GM18861 (cell line): ENCODE data around the gene DHX9.

ENCODE experiments used
- ATAC-seq: cut with Tn5 transposase; IDR thresholded peaks from one replicate; pipeline ENCODE4 v1.9.1; 2021; ENCODE audit not compliant: unreplicated experiment

DHX9 gene

DNA sequence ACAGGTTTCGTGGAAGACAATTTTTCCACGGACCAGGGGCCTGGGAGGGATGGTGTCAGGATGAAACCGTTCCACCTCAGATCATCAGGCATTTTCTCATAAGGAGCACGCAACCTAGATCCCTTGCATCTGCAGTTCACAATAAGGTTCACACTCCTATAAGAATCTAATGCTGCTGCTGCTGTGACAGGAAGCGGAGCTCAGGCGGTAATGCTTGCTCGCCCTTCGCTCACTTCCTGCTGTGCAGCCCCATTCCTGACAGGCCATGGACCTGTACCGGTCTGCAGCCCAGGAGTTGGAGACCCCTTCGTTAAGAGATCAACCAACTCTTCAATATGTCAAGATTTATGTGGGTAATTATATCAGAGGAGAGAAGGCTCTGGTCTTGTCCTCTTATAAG is 3.3 kb upstream of the DHX9 start:
- ATAC-seq, result no peak

DNA sequence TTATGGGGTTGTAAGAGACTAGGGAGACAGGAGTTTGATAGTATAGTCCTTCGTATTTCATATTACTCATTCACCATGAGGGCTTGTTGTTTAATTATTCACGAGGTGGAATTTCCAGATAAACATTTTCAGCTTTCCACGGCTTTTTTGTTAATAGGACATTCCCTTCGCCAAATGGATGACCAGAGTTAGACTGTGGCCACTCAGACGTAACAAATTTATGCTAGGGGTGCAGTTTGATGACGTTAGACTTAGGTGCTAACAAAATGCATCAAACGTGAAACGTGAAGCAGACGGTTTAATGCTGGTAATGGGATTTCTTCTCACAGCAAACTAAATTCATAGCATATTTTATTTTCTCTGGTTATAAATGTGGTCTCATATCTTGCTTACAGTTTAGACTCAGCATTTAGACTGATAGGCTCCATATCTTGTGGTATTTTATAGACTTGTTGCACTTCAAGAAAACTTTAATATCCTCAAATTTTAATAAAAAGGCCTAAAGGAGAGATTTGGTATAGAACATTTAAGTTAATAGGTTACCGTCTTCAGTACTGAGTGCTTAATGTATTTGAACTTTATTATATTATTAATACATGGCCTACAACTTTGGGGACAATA is 2.3 kb downstream of the DHX9 start:
- no peak for ATAC-seq

- no peak for ATAC-seq
These were observed 3.1 kb downstream of the DHX9 start for GRCh38 chr1:182842265-182842664.

GRCh38 chr1:182845379-182845778 is 6.2 kb downstream of the DHX9 start:
- ATAC-seq, result no peak

DNA sequence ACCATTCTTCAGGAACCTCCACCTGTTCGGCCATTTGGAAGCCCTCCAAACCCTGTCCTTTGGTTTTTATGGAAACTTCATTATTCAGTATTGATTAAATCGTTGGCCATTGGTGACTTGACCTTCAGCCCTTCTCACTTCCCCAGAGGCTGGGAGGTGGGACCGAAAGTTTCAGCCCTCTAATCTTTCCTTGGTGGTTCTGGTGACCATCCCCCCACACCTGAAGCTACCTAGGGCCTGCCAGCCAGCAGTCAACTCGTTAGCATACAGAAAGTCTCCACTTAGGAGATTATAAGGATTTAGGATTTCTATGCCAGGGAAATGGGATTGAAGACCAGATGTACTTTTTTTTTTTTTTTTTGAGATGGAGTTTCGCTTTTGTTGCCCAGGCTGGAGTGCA is 6.7 kb downstream of the DHX9 start:
- ATAC-seq, result no peak

DNA sequence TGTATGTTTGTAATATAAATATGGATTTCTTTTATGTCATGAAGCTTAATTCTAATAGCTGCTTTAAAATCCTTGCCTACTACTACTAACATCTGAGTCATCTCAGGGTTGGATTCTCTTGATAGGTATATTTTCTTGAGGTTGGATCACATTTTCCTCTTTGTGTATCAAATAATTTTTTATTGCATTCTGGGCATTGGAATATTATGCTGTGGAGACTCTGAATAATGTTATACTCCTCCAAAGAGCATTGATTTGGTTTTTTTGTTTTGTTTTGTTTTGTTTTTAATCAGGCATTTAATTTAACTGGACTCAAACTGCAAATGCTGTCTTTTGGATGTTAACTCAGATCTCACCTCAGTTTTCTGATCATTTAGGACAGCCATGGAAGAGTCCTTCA is 8.0 kb downstream of the DHX9 start:
- ATAC-seq, result no peak

- ATAC-seq, result no peak
These were observed 9.6 kb downstream of the DHX9 start for GRCh38 chr1:182848736-182849135.

DNA sequence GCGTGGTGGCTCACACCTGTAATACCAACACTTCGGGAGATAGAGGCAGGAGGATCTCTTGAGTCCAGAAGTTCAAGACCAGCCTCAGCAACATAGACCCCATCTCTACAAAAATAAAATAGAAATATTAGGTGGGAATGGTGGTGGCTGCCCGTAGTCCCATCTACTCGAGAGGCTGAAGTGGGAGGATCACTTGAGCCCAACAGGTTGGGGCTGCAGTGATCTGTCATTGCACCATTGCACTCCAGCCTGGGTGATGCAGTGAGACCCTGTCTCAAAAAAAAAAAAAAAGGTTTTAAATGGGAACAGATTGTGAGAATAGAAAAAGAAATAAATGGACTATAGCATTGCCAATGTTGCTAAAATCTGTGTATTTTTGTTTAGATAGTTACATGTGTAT is 11.2 kb downstream of the DHX9 start:
- no peak for ATAC-seq

DNA sequence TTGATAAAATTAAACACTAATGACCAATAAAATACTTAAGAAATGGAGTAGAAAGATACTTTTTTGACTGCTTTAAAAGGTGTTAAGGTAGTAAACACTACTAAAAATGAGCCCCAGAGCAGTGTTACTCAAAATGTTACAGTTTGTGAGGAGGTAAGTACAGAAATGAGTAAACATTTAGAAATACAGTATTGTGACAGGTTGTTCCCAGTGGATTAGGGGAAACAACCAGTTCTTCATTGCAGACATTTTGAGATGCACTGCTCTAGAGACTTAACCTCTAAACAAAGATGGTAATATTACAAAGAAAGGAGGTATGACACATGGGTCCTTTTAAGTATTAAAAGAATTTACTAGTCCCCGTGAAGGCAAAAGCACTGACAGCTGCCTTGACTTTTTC is 12.7 kb downstream of the DHX9 start:
- ATAC-seq, result no peak

- ATAC-seq, result no peak
These were observed 16.8 kb downstream of the DHX9 start for GRCh38 chr1:182855911-182856310.

GRCh38 chr1:182857212-182857611 is 18.1 kb downstream of the DHX9 start:
- ATAC-seq, result no peak

- ATAC-seq, result no peak
These were observed 21.5 kb downstream of the DHX9 start for GRCh38 chr1:182860658-182861057.

DNA sequence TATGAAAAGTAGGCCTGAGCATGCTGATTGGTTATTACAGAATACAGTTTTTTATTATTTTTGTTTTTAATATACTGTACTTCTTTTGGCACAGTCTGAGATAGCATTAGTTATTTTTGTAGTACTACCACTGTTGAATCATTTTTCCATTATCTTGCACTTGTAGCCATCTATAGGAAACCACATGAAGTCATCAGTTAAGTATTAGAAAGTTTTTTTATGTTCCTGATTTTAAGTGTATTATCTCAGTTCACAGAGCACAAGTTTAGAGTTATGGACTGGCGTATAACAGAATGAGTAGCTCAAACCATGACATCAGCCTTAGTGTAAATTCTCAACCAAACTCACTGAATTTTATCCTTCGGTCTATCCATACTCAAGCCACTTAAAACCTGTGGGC is 22.8 kb downstream of the DHX9 start:
- no peak for ATAC-seq

DNA sequence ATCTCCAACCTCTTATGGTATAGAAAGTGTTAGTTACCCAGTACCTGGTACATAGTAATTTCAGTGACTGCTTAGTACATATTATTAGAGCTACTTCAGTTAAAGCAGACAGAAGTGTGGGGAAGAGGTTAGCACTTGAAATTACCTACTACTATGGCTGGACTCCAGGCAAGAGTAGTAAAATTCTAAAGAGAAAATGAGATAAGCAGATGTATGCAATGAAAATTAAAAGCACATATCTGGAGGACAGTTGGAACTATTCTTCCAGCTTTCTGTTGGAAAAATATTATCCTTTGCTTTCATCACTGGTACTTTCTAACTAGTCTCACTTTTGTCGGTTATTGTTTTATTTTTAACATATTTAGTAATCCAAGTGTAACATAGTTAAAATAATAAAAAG is 23.7 kb downstream of the DHX9 start:
- ATAC-seq, result no peak

DNA sequence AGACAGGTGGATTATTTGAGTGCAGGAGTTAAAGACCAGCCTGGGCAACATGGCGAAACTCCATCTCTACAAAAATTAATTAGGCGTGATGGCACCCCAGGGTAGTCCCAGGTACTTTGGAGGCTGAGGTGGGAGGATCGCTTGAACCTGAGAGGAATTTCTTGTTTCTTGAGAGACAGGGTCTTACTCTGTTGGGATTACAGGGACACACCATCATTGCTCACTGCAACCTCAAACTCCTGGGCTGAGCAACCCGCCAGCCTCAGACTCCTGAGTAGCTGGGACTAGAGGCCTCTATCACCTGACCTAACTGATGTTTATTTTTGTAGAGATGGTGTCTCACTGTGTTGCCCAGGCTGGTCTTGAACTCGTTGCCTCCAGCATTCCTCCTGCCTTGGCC is 24.8 kb downstream of the DHX9 start:
- ATAC-seq, result no peak

GRCh38 chr1:182867861-182868260 is 28.7 kb downstream of the DHX9 start:
- ATAC-seq, result no peak

DNA sequence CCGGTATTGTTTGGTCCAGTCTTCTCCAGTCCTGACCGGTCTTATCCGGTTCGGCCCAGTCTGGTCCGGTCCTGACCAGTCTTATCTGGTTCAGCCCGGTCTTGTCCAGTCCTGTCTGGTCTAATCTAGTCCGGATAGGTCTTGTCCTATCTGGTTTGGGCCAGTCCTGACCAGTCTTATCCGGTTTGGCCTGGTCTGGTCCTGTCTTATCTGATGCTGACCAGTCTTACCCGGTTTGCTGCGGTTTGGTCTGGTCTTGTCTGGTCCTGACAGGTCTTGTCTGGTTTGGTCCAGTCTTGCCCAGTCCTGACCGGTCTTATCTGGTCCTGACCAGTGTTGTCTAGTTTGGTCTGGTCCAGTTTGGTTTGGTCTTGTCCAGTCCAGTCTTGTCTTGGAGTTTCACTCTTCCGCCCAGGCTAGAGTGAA is 30.1 kb downstream of the DHX9 start:
- ATAC-seq, result no peak

DNA sequence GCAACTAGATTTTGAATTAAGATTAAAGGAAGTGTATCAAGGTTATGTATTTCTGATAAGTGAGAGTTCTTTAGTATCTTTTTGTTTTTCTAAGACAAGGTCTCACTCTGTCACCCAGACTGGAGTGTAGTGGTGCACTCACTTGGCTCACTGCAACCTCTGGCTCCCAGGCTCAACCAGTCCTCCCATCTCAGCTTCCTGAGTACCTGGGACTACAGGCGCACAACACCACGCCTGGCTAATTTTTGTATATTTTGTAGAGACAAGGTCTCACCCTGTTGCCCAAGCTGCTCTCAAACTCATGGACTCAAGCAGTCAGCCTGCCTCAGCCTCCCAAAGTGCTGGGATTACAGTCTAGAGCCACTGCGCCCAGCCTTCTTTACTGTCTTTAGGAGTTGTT is 33.7 kb downstream of the DHX9 start:
- no peak for ATAC-seq

DNA sequence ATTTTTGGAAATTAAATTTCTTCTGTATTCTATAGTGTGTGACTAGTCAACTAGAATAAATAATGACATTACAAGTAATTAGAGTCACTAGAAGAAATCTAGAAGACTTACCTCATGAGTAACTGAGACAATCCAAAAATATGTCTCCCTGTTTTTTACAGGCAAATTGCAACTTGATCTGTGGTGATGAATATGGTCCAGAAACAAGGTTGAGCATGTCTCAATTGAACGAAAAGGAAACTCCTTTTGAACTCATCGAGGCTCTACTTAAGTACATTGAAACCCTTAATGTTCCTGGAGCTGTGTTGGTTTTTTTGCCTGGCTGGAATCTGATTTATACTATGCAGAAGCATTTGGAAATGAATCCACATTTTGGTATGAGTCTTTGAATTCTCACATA is 36.7 kb downstream of the DHX9 start:
- no peak for ATAC-seq

DNA sequence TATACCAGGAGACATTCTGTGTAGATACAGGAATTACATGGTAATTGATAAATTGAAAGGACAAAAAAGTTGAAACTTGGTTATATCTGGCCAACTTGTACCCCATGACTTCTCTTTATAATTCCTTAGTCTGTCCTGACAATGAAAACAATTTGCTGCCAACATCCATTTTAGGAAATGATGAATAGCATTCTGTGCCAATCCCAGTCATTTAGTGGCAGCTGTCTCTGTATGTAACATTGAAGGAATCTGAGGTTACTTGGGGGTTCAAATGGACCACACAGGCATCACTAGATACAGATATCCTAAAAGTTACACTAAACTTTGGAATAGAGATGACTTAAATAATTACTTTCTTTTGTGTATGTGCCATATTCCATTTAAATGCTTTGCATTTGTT is 38.2 kb downstream of the DHX9 start:
- ATAC-seq, result no peak

GRCh38 chr1:182877842-182878241 is 38.7 kb downstream of the DHX9 start:
- no peak for ATAC-seq

GRCh38 chr1:182884872-182885271 is 45.7 kb downstream of the DHX9 start:
- ATAC-seq, result no peak

DNA sequence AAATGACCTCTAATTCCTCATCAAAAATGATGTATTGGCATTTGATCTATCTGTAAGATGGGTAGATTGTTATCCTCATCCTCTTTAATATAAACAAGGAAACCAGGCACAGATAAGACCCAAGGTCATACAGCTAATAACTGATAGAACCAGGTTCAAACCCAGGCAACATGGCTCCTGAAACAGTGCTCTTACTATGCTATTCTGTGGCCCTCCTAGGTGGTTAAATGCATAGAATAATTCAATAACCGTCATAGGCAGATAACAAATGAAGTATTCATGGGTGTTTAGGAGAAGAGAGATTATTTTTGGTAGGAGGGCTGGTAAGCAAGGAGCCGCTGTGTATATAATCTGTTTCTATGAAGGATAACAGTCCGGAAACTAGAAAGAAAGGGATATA is 46.4 kb downstream of the DHX9 start:
- no peak for ATAC-seq

DNA sequence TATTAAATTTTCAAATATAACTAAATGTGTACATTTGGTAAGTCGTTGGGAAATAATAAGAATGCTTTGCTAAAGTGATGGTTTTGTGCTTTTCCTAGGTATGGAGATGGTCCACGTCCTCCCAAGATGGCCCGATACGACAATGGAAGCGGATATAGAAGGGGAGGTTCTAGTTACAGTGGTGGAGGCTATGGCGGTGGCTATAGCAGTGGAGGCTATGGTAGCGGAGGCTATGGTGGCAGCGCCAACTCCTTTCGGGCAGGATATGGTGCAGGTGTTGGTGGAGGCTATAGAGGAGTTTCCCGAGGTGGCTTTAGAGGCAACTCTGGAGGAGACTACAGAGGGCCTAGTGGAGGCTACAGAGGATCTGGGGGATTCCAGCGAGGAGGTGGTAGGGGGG is 47.8 kb downstream of the DHX9 start:
- ATAC-seq, result no peak
